ENCODE data around the gene CACNB1. TPM values are rescaled to one million over a fixed set of nuclear protein-coding genes. Genes with fewer than 3 reads are reported as not detected.

The CACNB1 gene
- 10 to 100 TPM; 19.5 to 24.0 TPM for total RNA-seq

- Mint-ChIP-seq H3K36me3 (ENCODE audit: low read depth) (peaks cover 38% of the 10 kb centered on the region), H3K27ac (peak within 1 kb of the TSS; percentile 96), H3K4me1 (peaks cover 67% of the 10 kb centered on the region), H3K27me3 (no peaks in the 10 kb centered on the region), H3K4me3 (peak within 1 kb of the TSS; percentile 93), H3K9me3 (no peaks in the 10 kb centered on the region)
- ChIA-PET POLR2A (no interaction called here), CTCF (interaction anchor here (3.0 kb wide), 1 partner anchor 33 kb away, joined by 15 read pairs; no protein-coding TSS in a partner anchor)
- peak; percentile 74 for DNase-seq
Observed at GRCh38 chr17:39197380-39198185, at the start of gene CACNB1. Gene CACNB1 (minus strand): TSS chr17:39197669. CDS start chr17:39197495, 174 bp downstream.

GRCh38 chr17:39246274-39246673 lies 48.8 kb upstream of the CACNB1 start:
- H3K27ac Mint-ChIP-seq = no peak overlapping the region
- H3K36me3 Mint-ChIP-seq (ENCODE audit: low read depth) = no peaks in the 10 kb centered on the region
- no peak for DNase-seq
- peaks cover 14% of the 10 kb centered on the region for H3K4me1 Mint-ChIP-seq
- H3K4me3 Mint-ChIP-seq = no peak overlapping the region
- no peaks in the 10 kb centered on the region for H3K27me3 Mint-ChIP-seq
- H3K9me3 Mint-ChIP-seq = no peaks in the 10 kb centered on the region
- ChIA-PET POLR2A (interaction anchor here (1.9 kb wide), 1 partner anchor 40 kb away, joined by 6 read pairs; no protein-coding TSS in a partner anchor), CTCF (interaction anchor here (0.6 to 20.4 kb wide), 4 partner anchors 10 to 263 kb away, joined by 3 to 208 read pairs (median 22); no protein-coding TSS in a partner anchor)

GRCh38 chr17:39244600-39245570 lies 47.4 kb upstream of the CACNB1 start:
- DNase-seq = peak; percentile 89
- CTCF ChIA-PET = interaction anchor here (0.6 to 20.4 kb wide), 35 partner anchors 8 to 828 kb away, joined by 3 to 208 read pairs (median 3); partner anchors contain the start of genes ARL5C and MED24
- H3K27me3 Mint-ChIP-seq = no peaks in the 10 kb centered on the region
- H3K27ac Mint-ChIP-seq = no peak overlapping the region
- H3K4me3 Mint-ChIP-seq = no peak overlapping the region
- POLR2A ChIA-PET = interaction anchor here (1.0 to 1.9 kb wide), 7 partner anchors 9 to 92 kb away, joined by 3 to 10 read pairs (median 5); partner anchors contain the start of gene RPL19
- peaks cover 15% of the 10 kb centered on the region for H3K4me1 Mint-ChIP-seq
- no peaks in the 10 kb centered on the region for H3K9me3 Mint-ChIP-seq
- H3K36me3 Mint-ChIP-seq (ENCODE audit: low read depth) = no peaks in the 10 kb centered on the region

- Mint-ChIP-seq H3K4me1 (peaks cover 23% of the 10 kb centered on the region), H3K9me3 (no peaks in the 10 kb centered on the region), H3K27ac (no peak overlapping the region), H3K36me3 (ENCODE audit: low read depth) (no peaks in the 10 kb centered on the region), H3K27me3 (no peaks in the 10 kb centered on the region), H3K4me3 (no peak overlapping the region)
- POLR2A ChIA-PET = interaction anchor here (1.0 to 1.9 kb wide), 7 partner anchors 8 to 91 kb away, joined by 3 to 10 read pairs (median 5); partner anchors contain the start of gene RPL19
- CTCF ChIA-PET = interaction anchor here (0.6 to 20.4 kb wide), 35 partner anchors 8 to 810 kb away, joined by 3 to 208 read pairs (median 3); partner anchors contain the start of genes ARL5C and MED24
- DNase-seq = no peak
Observed at GRCh38 chr17:39244016-39244599, 46.6 kb upstream of the CACNB1 start.

- no peaks in the 10 kb centered on the region for H3K36me3 Mint-ChIP-seq (ENCODE audit: low read depth)
- no peak overlapping the region for H3K4me3 Mint-ChIP-seq
- H3K27me3 Mint-ChIP-seq = no peaks in the 10 kb centered on the region
- no peaks in the 10 kb centered on the region for H3K9me3 Mint-ChIP-seq
- CTCF ChIA-PET = interaction anchor here (0.6 to 20.4 kb wide), 7 partner anchors 9 to 261 kb away, joined by 3 to 208 read pairs (median 14); partner anchors contain the start of gene ARL5C
- H3K4me1 Mint-ChIP-seq = peaks cover 31% of the 10 kb centered on the region
- H3K27ac Mint-ChIP-seq = no peak overlapping the region
- no peak for DNase-seq
- POLR2A ChIA-PET = no interaction called here
Observed at GRCh38 chr17:39243155-39243554, 45.7 kb upstream of the CACNB1 start.

GRCh38 chr17:39240631-39241030 lies 43.2 kb upstream of the CACNB1 start:
- H3K4me1 Mint-ChIP-seq = peaks cover 35% of the 10 kb centered on the region
- H3K27me3 Mint-ChIP-seq = no peaks in the 10 kb centered on the region
- no peak overlapping the region for H3K27ac Mint-ChIP-seq
- no peaks in the 10 kb centered on the region for H3K9me3 Mint-ChIP-seq
- no peak for DNase-seq
- POLR2A ChIA-PET = no interaction called here
- no peaks in the 10 kb centered on the region for H3K36me3 Mint-ChIP-seq (ENCODE audit: low read depth)
- no peak overlapping the region for H3K4me3 Mint-ChIP-seq
- CTCF ChIA-PET = interaction anchor here (0.9 to 20.4 kb wide), 4 partner anchors 9 to 76 kb away, joined by 3 to 208 read pairs (median 9); no protein-coding TSS in a partner anchor

- Mint-ChIP-seq H3K27me3 (no peaks in the 10 kb centered on the region), H3K36me3 (ENCODE audit: low read depth) (no peaks in the 10 kb centered on the region), H3K4me1 (peaks cover 34% of the 10 kb centered on the region), H3K4me3 (no peak overlapping the region), H3K27ac (no peak overlapping the region), H3K9me3 (no peaks in the 10 kb centered on the region)
- ChIA-PET CTCF (interaction anchor here (0.6 to 20.4 kb wide), 8 partner anchors 8 to 276 kb away, joined by 3 to 208 read pairs (median 5); no protein-coding TSS in a partner anchor), POLR2A (interaction anchor here (0.6 to 1.7 kb wide), 2 partner anchors 9 to 258 kb away, joined by 3 read pairs; no protein-coding TSS in a partner anchor)
- peak; percentile 77 for DNase-seq
Observed at GRCh38 chr17:39239640-39240314, 42.3 kb upstream of the CACNB1 start.

GRCh38 chr17:39238311-39238972 lies 41.0 kb upstream of the CACNB1 start:
- DNase-seq = peak; percentile 82
- peak overlapping the region; percentile 78 for H3K27ac Mint-ChIP-seq
- H3K9me3 Mint-ChIP-seq = no peaks in the 10 kb centered on the region
- peak overlapping the region; percentile 51 for H3K4me3 Mint-ChIP-seq
- H3K27me3 Mint-ChIP-seq = no peaks in the 10 kb centered on the region
- ChIA-PET POLR2A (interaction anchor here (0.8 to 4.1 kb wide), 7 partner anchors 10 to 385 kb away, joined by 3 to 22 read pairs (median 3); partner anchors contain the start of genes RPL19 and RPL23), CTCF (interaction anchor here (0.8 to 20.4 kb wide), 18 partner anchors 8 to 371 kb away, joined by 3 to 208 read pairs (median 4); partner anchors contain the start of genes FBXO47, MED1 and RPL19)
- no peaks in the 10 kb centered on the region for H3K36me3 Mint-ChIP-seq (ENCODE audit: low read depth)
- peaks cover 23% of the 10 kb centered on the region for H3K4me1 Mint-ChIP-seq

GRCh38 chr17:39237586-39237985 lies 40.1 kb upstream of the CACNB1 start:
- Mint-ChIP-seq H3K9me3 (no peaks in the 10 kb centered on the region), H3K36me3 (ENCODE audit: low read depth) (no peaks in the 10 kb centered on the region), H3K27me3 (no peaks in the 10 kb centered on the region), H3K27ac (no peak overlapping the region), H3K4me1 (peaks cover 23% of the 10 kb centered on the region), H3K4me3 (no peak overlapping the region)
- POLR2A ChIA-PET = interaction anchor here (1.0 to 4.1 kb wide), 5 partner anchors 31 to 384 kb away, joined by 3 to 22 read pairs (median 7); partner anchors contain the start of genes RPL19 and RPL23
- CTCF ChIA-PET = interaction anchor here (0.8 to 20.4 kb wide), 11 partner anchors 7 to 255 kb away, joined by 3 to 208 read pairs (median 9); partner anchors contain the start of gene RPL19
- no peak for DNase-seq

- H3K4me3 Mint-ChIP-seq = no peak overlapping the region
- H3K36me3 Mint-ChIP-seq (ENCODE audit: low read depth) = no peaks in the 10 kb centered on the region
- H3K9me3 Mint-ChIP-seq = no peaks in the 10 kb centered on the region
- POLR2A ChIA-PET = interaction anchor here (0.6 to 4.1 kb wide), 4 partner anchors 8 to 40 kb away, joined by 3 to 22 read pairs (median 16); partner anchors contain the start of gene RPL19
- DNase-seq = no peak
- H3K4me1 Mint-ChIP-seq = peaks cover 23% of the 10 kb centered on the region
- CTCF ChIA-PET = interaction anchor here (0.6 to 20.4 kb wide), 10 partner anchors 8 to 254 kb away, joined by 3 to 208 read pairs (median 5); partner anchors contain the start of gene RPL19
- peaks cover 4% of the 10 kb centered on the region for H3K27me3 Mint-ChIP-seq
- H3K27ac Mint-ChIP-seq = no peak overlapping the region
Observed at GRCh38 chr17:39236981-39237441, 39.5 kb upstream of the CACNB1 start.

Data from activated CD4-positive, alpha-beta memory T cell treated with anti-CD3 and anti-CD28 coated beads, Interleukin-2, amount 10 ng/mL, durations not matched to agents 7 days and 5 days (primary cell).